ENCODE measurements around the gene G0S2. TPM values are rescaled to one million over a fixed set of nuclear protein-coding genes. Genes with fewer than 3 reads are reported as not detected.

G0S2 gene
- total and polyA plus RNA-seq, 9 of the 15 experiments (the other 6 are each of a cell fraction or from before 2014, with no cell fraction given): 0.18 to 65.6 (median 11.4) TPM

- TF ChIP-seq, protein P1, sequence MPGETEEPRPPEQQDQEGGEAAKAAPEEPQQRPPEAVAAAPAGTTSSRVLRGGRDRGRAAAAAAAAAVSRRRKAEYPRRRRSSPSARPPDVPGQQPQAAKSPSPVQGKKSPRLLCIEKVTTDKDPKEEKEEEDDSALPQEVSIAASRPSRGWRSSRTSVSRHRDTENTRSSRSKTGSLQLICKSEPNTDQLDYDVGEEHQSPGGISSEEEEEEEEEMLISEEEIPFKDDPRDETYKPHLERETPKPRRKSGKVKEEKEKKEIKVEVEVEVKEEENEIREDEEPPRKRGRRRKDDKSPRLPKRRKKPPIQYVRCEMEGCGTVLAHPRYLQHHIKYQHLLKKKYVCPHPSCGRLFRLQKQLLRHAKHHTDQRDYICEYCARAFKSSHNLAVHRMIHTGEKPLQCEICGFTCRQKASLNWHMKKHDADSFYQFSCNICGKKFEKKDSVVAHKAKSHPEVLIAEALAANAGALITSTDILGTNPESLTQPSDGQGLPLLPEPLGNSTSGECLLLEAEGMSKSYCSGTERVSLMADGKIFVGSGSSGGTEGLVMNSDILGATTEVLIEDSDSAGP (CRISPR knock-in tag; IDR thresholded peaks at IDR 0.05): 0 out of 2 replicates have a peak, but pooled peaks have one; percentile 40
- TF ChIP-seq ZNF224 (CRISPR knock-in tag; IDR thresholded peaks at IDR 0.05) (no peak), ZHX1 (conservative IDR thresholded peaks at IDR 0.05; ENCODE audit: low read length) (no peak), USF2 (CRISPR knock-in tag; IDR thresholded peaks at IDR 0.05) (peak; percentile 23; the same call in 1 of the 2 replicates), HDAC8 (tag; IDR thresholded peaks at IDR 0.05) (no peak), RFX5 (IDR thresholded peaks at IDR 0.05; ENCODE audit: low read depth, low read length) (no peak), HMBOX1 (IDR thresholded peaks at IDR 0.05) (no peak), HDAC3 (IDR thresholded peaks at IDR 0.05; ENCODE audit: borderline replicate concordance, partially characterized antibody) (no peak), ADNP (tag; IDR thresholded peaks at IDR 0.05) (no peak), YY1 (IDR thresholded peaks at IDR 0.05; ENCODE audit: borderline replicate concordance in 1 of 3, control insufficient read depth in 1 of 3, extremely low read depth in 1 of 3, insufficient read depth in 3 of 3, insufficient read length in 1 of 3, insufficient replicate concordance in 2 of 3, low read depth in 1 of 3, low read length in 2 of 3) (no peak), ZNF589 (CRISPR knock-in tag; IDR thresholded peaks at IDR 0.05; ENCODE audit: low read depth) (no peak; the same call in 1 of the 2 replicates), NEUROD1 (IDR thresholded peaks at IDR 0.05; ENCODE audit: borderline replicate concordance, low read depth, low read length, partially characterized antibody) (no peak), POLR2B (IDR thresholded peaks at IDR 0.05; ENCODE audit: low read depth, partially characterized antibody) (no peak), PPARD (CRISPR knock-in tag; IDR thresholded peaks at IDR 0.05) (no peak), ARNT (IDR thresholded peaks at IDR 0.05) (no peak), ZNF165 (CRISPR knock-in tag; IDR thresholded peaks at IDR 0.05; ENCODE audit: borderline replicate concordance) (0 out of 2 replicates have a peak, but pooled peaks have one; percentile 37), BRD9 (IDR thresholded peaks at IDR 0.05; ENCODE audit: low read depth, partially characterized antibody) (no peak), PML (IDR thresholded peaks at IDR 0.05; ENCODE audit: low read length) (no peak)
- TF ChIP-seq, protein P2, sequence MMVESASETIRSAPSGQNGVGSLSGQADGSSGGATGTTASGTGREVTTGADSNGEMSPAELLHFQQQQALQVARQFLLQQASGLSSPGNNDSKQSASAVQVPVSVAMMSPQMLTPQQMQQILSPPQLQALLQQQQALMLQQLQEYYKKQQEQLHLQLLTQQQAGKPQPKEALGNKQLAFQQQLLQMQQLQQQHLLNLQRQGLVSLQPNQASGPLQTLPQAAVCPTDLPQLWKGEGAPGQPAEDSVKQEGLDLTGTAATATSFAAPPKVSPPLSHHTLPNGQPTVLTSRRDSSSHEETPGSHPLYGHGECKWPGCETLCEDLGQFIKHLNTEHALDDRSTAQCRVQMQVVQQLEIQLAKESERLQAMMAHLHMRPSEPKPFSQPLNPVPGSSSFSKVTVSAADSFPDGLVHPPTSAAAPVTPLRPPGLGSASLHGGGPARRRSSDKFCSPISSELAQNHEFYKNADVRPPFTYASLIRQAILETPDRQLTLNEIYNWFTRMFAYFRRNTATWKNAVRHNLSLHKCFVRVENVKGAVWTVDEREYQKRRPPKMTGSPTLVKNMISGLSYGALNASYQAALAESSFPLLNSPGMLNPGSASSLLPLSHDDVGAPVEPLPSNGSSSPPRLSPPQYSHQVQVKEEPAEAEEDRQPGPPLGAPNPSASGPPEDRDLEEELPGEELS (CRISPR knock-in tag; IDR thresholded peaks at IDR 0.05; ENCODE audit: borderline replicate concordance): 0 out of 2 replicates have a peak, but pooled peaks have one; percentile 28
These were observed 448 bp downstream of the G0S2 start (continued) for GRCh38 chr1:209675565-209676154.

Measured in K562 (cell line).